ENCODE results near the gene AGMAT. TPM values are rescaled to one million over a fixed set of nuclear protein-coding genes. Genes with fewer than 3 reads are reported as not detected.
A peak's percentile ranks its signal among the peaks of the same experiment; 100 is the strongest.

Gene AGMAT
- total and polyA plus RNA-seq, 2 of the 13 experiments (the other 11 are each of a cell fraction or from before 2014, with no cell fraction given): 59.1 to 174 TPM

DNA sequence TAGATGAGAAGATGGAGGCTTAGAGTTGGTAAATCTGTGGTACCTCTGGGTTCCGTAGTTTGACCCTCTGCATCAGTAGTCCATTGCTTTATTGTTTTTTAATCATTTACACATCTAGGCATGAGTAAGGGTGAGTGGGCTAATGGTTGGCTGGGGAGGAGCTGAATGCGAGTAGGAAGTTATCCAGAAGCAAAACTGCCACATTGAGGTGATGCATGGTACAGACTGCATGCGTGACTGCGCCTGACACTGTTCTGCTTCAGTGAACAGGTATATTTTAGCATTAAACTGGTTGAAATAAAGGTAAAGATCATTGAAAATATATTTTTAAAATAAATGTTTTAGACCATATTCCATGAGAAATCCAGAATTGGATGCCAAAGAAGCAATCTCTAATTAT is 53.8 kb downstream of the AGMAT start (continued):
- no peak for TF ChIP-seq DR1 (CRISPR knock-in tag; IDR thresholded peaks at IDR 0.05)

DNA sequence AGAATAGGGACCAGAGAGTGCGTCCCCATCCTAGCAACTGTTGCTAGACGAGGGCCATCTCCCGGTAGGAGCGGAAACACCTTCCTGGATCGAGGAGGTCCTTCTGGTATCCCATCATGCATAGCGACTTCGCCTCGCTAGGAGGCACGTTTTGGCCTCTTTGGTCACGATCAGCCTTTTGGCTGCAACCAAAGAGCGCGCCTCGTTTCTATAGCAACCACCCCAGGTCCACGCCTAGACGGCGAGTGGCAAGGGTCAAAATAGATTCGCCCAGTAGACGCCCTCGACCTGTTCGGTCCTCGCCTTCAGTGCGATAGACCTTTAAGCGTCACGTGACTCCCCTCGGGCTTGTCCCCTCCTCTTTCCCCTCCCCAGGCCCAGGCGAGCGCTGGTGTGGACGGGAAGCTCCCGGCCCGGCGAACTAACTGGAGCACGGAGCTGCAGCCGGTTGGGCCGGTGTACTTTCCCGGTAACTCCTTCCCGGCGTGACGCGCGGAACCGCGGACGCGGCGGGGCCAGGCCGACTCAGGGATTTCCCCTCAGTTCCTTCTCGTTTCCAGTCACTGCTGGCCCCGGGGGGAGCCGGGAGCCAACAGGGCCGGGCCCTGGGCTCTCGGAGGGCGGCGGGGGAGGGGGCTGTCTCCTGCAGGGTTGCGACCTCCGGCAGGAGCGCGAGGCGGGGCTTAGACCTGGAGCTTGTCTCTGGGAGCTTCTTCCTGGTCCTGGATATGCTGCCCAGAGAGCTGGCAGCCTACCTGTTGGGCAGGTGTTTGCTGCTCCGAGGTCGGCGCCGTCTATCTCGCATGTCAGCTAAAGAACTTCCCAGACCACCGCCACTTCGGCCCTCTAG is 58.1 kb downstream of the AGMAT start, which contains the start of gene DNAJC16:
Gene DNAJC16, plus strand, starts transcription at position 359 of the 850 bp plus-strand sequence. CDS start 2,258 bp downstream, outside the sequence.
- ATAC-seq (peak; percentile 83), FAIRE-seq (peak; percentile 100), DNase-seq (ENCODE audit: low spot score) (peak; percentile 100)
- 0% methylated on average over 28 of the region's 65 CpGs for WGBS (ENCODE audit: low lambda C conversion rate)
- BruUV-seq (replicated peaks): no TSS peak
- H4K20me1 ChIP-seq (ENCODE audit: insufficient read depth, low read length): peaks cover 4% of the 10 kb centered on the region; the same call in 1 of the 2 replicates
- no peaks in the 10 kb centered on the region; a peak in 1 of 5 replicates for H3K27me3 ChIP-seq (ENCODE audit: control insufficient read depth in 1 of 2, insufficient read depth in 2 of 2, low read length in 2 of 2)
- H3K4me3 ChIP-seq (replicated peaks in 1 of 3; ENCODE audit: insufficient read depth in 1 of 3, low read depth in 2 of 3, low read length in 3 of 3): peak within 1 kb of the TSS; percentile 69 to 96 (median 89)
- intact Hi-C loops (cut with micrococcal nuclease; ENCODE audit: unreplicated experiment): loop anchor here (10.0 kb wide), 1 partner anchor 78 kb away; no protein-coding TSS in a partner anchor
- peaks cover 21% of the 10 kb centered on the region for H3K79me2 ChIP-seq (ENCODE audit: insufficient read depth, low read length)
- H3K9ac ChIP-seq (ENCODE audit: insufficient read depth, low read depth, low read length): peak within 1 kb of the TSS; percentile 86
- ChIA-PET CTCF (ENCODE audit: low intra/inter-chr PET ratio, low total read pairs) (no interaction called here), POLR2A (interaction anchor here (0.6 to 2.2 kb wide), 16 partner anchors 15 to 345 kb away, joined by 3 to 16 read pairs (median 3); partner anchors contain the start of genes AGMAT and DDI2)
- H2AFZ ChIP-seq (ENCODE audit: low read length): peak within 1 kb of the TSS; percentile 44
- H3K27ac ChIP-seq (ENCODE audit: extremely low read length, insufficient read depth, low read length): peak within 1 kb of the TSS; percentile 91
- in situ Hi-C loops (cut with HindIII; ENCODE audit: extremely low pct_ligation_motif_present, low pct_unique_long_range_greater_than_20kb): no loop called here
- 0 out of 5 replicates have a peak, but pooled peaks cover 0 to 3% of the 10 kb centered on the region in 2 experiments for H3K36me3 ChIP-seq (replicated peaks in 1 of 2; ENCODE audit: control insufficient read depth in 1 of 2, insufficient read depth in 2 of 2, low read length in 2 of 2)
- peaks cover 36% of the 10 kb centered on the region for H3K4me1 ChIP-seq (ENCODE audit: insufficient read depth, low read length)
- H3K9me3 ChIP-seq (ENCODE audit: low read length): no peaks in the 10 kb centered on the region
- H3K4me2 ChIP-seq (ENCODE audit: low read depth, low read length): peak within 1 kb of the TSS; percentile 96
- TF ChIP-seq ZNF20 (CRISPR knock-in tag; IDR thresholded peaks at IDR 0.05) (no peak), ELF1 (CRISPR knock-in tag; IDR thresholded peaks at IDR 0.05) (peak; percentile 88), ZKSCAN5 (CRISPR knock-in tag; IDR thresholded peaks at IDR 0.05) (no peak), ZNF841 (CRISPR knock-in tag; IDR thresholded peaks at IDR 0.05; ENCODE audit: borderline replicate concordance) (no peak), TIGD3 (CRISPR knock-in tag; IDR thresholded peaks at IDR 0.05; ENCODE audit: borderline replicate concordance) (no peak), ZNF547 (CRISPR knock-in tag; IDR thresholded peaks at IDR 0.05) (no peak; the same call in none of the 2 replicates), ZNF33B (CRISPR knock-in tag; IDR thresholded peaks at IDR 0.05) (no peak), FIP1L1 (IDR thresholded peaks at IDR 0.05; ENCODE audit: borderline replicate concordance, insufficient read depth, low read depth, low read length) (no peak), TFE3 (CRISPR knock-in tag; IDR thresholded peaks at IDR 0.05) (peak; percentile 93), ZNF557 (CRISPR knock-in tag; IDR thresholded peaks at IDR 0.05) (no peak), ZNF569 (CRISPR knock-in tag; IDR thresholded peaks at IDR 0.05; ENCODE audit: borderline replicate concordance) (no peak), DR1 (CRISPR knock-in tag; IDR thresholded peaks at IDR 0.05) (no peak), SAP130 (CRISPR knock-in tag; IDR thresholded peaks at IDR 0.05; ENCODE audit: low read depth) (peak; percentile 99), ZSCAN21 (CRISPR knock-in tag; IDR thresholded peaks at IDR 0.05; ENCODE audit: borderline replicate concordance) (peak; percentile 64; the same call in 1 of the 2 replicates), SALL1 (CRISPR knock-in tag; IDR thresholded peaks at IDR 0.05) (peak; percentile 86), RFX1 (IDR thresholded peaks at IDR 0.05) (peak; percentile 100), FOSL2 (CRISPR knock-in tag; IDR thresholded peaks at IDR 0.05) (peak; percentile 68), ZNF101 (CRISPR knock-in tag; IDR thresholded peaks at IDR 0.05; ENCODE audit: borderline replicate concordance, low read depth) (no peak), ZNF382 (CRISPR knock-in tag; IDR thresholded peaks at IDR 0.05; ENCODE audit: borderline replicate concordance) (no peak)
- TF ChIP-seq, protein P1, sequence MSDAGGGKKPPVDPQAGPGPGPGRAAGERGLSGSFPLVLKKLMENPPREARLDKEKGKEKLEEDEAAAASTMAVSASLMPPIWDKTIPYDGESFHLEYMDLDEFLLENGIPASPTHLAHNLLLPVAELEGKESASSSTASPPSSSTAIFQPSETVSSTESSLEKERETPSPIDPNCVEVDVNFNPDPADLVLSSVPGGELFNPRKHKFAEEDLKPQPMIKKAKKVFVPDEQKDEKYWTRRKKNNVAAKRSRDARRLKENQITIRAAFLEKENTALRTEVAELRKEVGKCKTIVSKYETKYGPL (CRISPR knock-in tag; IDR thresholded peaks at IDR 0.05): no peak
